DND-41 (cell line): ENCODE data around the gene KRTAP1-3.

ENCODE experiments used
- ATAC-seq: fragments of 200-7000 bp; cut with Tn5 transposase; 3 replicates; pipeline ENCODE4 v1.9.1; 2021; ENCODE audit warnings: low read depth; ENCODE audit not compliant: insufficient read depth
- DNase-seq: peaks from one replicate; pipeline ENCODE4 v3.0.0-alpha.2; 2020
- H2AFZ ChIP-seq: 2 replicates; pipeline ENCODE4 v1.6.0; 2012; ENCODE audit warnings: low read depth, low read length
- H3K27ac ChIP-seq: 2 replicates; pipeline ENCODE4 v1.5.1; 2012; ENCODE audit warnings: low read length, inconsistent platforms
- H3K27me3 ChIP-seq: fragments of 200-600 bp; sonication (generic); 2 replicates; pipeline ENCODE4 v1.6.0; 2012; ENCODE audit warnings: low read length, mild to moderate bottlenecking, inconsistent platforms; ENCODE audit not compliant: insufficient read depth, poor library complexity
- H3K36me3 ChIP-seq: 2 replicates; pipeline ENCODE4 v1.5.1; 2012; ENCODE audit warnings: low read length, inconsistent platforms; ENCODE audit not compliant: insufficient read depth
- H3K4me1 ChIP-seq: 2 replicates; pipeline ENCODE4 v1.5.1; 2012; ENCODE audit warnings: mild to moderate bottlenecking, low read length; ENCODE audit not compliant: insufficient read depth
- H3K4me2 ChIP-seq: 2 replicates; pipeline ENCODE4 v1.6.0; 2012; ENCODE audit warnings: mild to moderate bottlenecking, moderate library complexity, low read length, inconsistent platforms; ENCODE audit not compliant: insufficient read depth
- H3K4me3 ChIP-seq, 2 experiments: fragments of 200-600 bp in 1 of 2; shearing (Covaris generic) in 1 of 2; 2 replicates each; pipeline ENCODE4 v1.5.1; 2012 to 2016; ENCODE audit warnings: inconsistent platforms in 2 of 2, low read length in 2 of 2, mild to moderate bottlenecking in 2 of 2, low read depth in 1 of 2, moderate library complexity in 1 of 2
- H3K79me2 ChIP-seq: 2 replicates; pipeline ENCODE4 v1.6.0; 2012; ENCODE audit warnings: low read length, inconsistent platforms; ENCODE audit not compliant: insufficient read depth
- H3K9ac ChIP-seq: 2 replicates; pipeline ENCODE4 v1.6.0; 2012; ENCODE audit warnings: low read depth, mild to moderate bottlenecking, inconsistent platforms, low read length, moderate library complexity
- H3K9me3 ChIP-seq: 2 replicates; pipeline ENCODE4 v1.5.1; 2012; ENCODE audit warnings: low read length, moderate library complexity, mild to moderate bottlenecking, inconsistent platforms; ENCODE audit not compliant: insufficient read depth, severe bottlenecking
- H4K20me1 ChIP-seq: 2 replicates; pipeline ENCODE4 v1.6.0; 2012; ENCODE audit warnings: low read length; ENCODE audit not compliant: insufficient read depth
- EZH2 ChIP-seq: IDR thresholded peaks from 3 replicates; pipeline ENCODE4 v1.6.1; 2012; ENCODE audit warnings: borderline replicate concordance, low read depth, mild to moderate bottlenecking, moderate library complexity, low read length, inconsistent platforms; ENCODE audit not compliant: severe bottlenecking
- TF ChIP-seq, protein P1 (sequence below): IDR thresholded peaks from 2 replicates; pipeline ENCODE4 v1.5.1; 2012; ENCODE audit warnings: borderline replicate concordance, low read length, moderate library complexity, mild to moderate bottlenecking; ENCODE audit not compliant: poor library complexity, severe bottlenecking; ENCODE audit errors: extremely low read depth

The KRTAP1-3 gene

GRCh38 chr17:41076788-41077187 is 42.1 kb upstream of the KRTAP1-3 start:
- Histone ChIP-seq H3K9ac (no peak overlapping the region), H4K20me1 (no peaks in the 10 kb centered on the region), H3K4me3 (no peak overlapping the region), H3K4me2 (no peak overlapping the region), H3K36me3 (no peaks in the 10 kb centered on the region), H3K9me3 (no peaks in the 10 kb centered on the region), H3K79me2 (no peaks in the 10 kb centered on the region), H2AFZ (no peak overlapping the region), H3K4me1 (no peaks in the 10 kb centered on the region), H3K27ac (no peak overlapping the region), H3K27me3 (peaks cover 8% of the 10 kb centered on the region)
- TF ChIP-seq, protein P1, sequence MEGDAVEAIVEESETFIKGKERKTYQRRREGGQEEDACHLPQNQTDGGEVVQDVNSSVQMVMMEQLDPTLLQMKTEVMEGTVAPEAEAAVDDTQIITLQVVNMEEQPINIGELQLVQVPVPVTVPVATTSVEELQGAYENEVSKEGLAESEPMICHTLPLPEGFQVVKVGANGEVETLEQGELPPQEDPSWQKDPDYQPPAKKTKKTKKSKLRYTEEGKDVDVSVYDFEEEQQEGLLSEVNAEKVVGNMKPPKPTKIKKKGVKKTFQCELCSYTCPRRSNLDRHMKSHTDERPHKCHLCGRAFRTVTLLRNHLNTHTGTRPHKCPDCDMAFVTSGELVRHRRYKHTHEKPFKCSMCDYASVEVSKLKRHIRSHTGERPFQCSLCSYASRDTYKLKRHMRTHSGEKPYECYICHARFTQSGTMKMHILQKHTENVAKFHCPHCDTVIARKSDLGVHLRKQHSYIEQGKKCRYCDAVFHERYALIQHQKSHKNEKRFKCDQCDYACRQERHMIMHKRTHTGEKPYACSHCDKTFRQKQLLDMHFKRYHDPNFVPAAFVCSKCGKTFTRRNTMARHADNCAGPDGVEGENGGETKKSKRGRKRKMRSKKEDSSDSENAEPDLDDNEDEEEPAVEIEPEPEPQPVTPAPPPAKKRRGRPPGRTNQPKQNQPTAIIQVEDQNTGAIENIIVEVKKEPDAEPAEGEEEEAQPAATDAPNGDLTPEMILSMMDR = no peak
- no peak for TF ChIP-seq EZH2
- DNase-seq (no peak), ATAC-seq (no peak)

- Histone ChIP-seq H4K20me1 (no peaks in the 10 kb centered on the region), H3K9me3 (no peaks in the 10 kb centered on the region), H3K79me2 (no peaks in the 10 kb centered on the region), H3K27ac (no peak overlapping the region), H3K9ac (no peak overlapping the region), H3K36me3 (no peaks in the 10 kb centered on the region), H3K4me1 (no peaks in the 10 kb centered on the region), H3K27me3 (peaks cover 9% of the 10 kb centered on the region), H3K4me3 (no peak overlapping the region), H2AFZ (no peak overlapping the region), H3K4me2 (no peak overlapping the region)
- TF ChIP-seq, protein P1 = no peak
- TF ChIP-seq EZH2 = no peak
- DNase-seq (no peak), ATAC-seq (no peak)
These were observed 39.0 kb upstream of the KRTAP1-3 start for GRCh38 chr17:41073676-41074075.

DNA sequence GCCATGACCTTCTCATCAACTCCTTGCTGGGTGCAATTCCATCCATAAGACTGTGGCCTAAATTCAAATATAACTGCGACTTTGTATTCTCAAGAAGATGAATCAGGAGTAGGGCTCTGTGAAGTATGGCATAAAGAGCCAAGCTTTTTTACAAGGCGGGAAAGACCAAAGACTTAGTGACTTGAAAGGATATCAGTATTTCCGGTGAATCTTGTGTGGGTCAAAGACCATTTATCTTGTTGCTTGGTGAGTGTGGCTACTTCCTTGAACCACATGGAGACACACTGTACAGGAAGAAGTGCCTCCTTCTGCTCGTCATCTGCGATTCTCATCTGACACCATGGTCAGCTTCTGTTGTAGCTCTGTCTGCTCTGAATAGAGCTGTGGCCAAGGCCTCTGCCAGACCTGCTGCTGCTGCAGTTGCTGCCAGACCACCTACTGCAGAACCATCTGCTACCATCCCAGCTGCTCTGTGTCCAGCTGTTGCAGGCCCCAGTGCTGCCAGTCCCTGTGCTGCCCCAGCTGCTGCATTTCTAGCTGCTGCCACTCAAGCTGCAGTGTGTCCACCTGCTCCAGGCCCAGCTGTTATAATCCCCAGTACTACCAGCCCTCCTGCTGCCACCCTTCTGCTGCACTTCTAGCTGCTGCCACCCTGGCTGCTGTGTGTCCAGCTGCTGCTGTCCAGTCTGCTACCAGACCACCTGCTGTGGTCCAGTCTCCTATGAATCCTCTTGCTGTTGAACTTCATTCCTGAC is 37.1 kb upstream of the KRTAP1-3 start:
- DNase-seq (no peak), ATAC-seq (no peak)
- TF ChIP-seq EZH2 = no peak
- TF ChIP-seq, protein P1 = no peak
- H4K20me1 ChIP-seq = no peaks in the 10 kb centered on the region
- H3K79me2 ChIP-seq = no peaks in the 10 kb centered on the region
- no peaks in the 10 kb centered on the region for H3K4me1 ChIP-seq
- no peak overlapping the region for H3K27ac ChIP-seq
- no peak overlapping the region for H3K4me2 ChIP-seq
- H3K4me3 ChIP-seq = no peak overlapping the region
- no peak overlapping the region for H3K9ac ChIP-seq
- no peaks in the 10 kb centered on the region for H3K36me3 ChIP-seq
- H2AFZ ChIP-seq = no peak overlapping the region
- H3K27me3 ChIP-seq = peaks cover 9% of the 10 kb centered on the region
- no peaks in the 10 kb centered on the region for H3K9me3 ChIP-seq
